HepG2 (cell line): ENCODE measurements around the gene ACVR1B. TPM values are rescaled to one million over a fixed set of nuclear protein-coding genes. Genes with fewer than 3 reads are reported as not detected.

ENCODE experiments used
- AGO2 ChIP-seq: fragments of 200-400 bp; formaldehyde crosslinking; optimal IDR thresholded peaks from 2 replicates; pipeline ENCODE3; 2017; ENCODE audit warnings: mild to moderate bottlenecking, low read depth, low read length, moderate library complexity
- ELF3 ChIP-seq: IDR thresholded peaks from 2 replicates; pipeline ENCODE4 v1.6.1; 2016; ENCODE audit warnings: missing genetic modification reagents, missing compliant biosample characterization
- GABPB1 ChIP-seq: IDR thresholded peaks from 2 replicates; pipeline ENCODE4 v1.6.1; 2016; ENCODE audit warnings: mild to moderate bottlenecking, missing genetic modification reagents, moderate library complexity, missing compliant biosample characterization
- GATAD1 ChIP-seq: IDR thresholded peaks from 2 replicates; pipeline ENCODE4 v1.6.1; 2016; ENCODE audit warnings: missing genetic modification reagents, missing compliant biosample characterization
- GZF1 ChIP-seq: sonication (generic); formaldehyde crosslinking; IDR thresholded peaks from 2 replicates; pipeline ENCODE4 v1.5.1; 2020; ENCODE audit warnings: mild to moderate bottlenecking, missing genetic modification reagents
- MAFK ChIP-seq, 2 experiments: IDR thresholded peaks in 1 of 2; conservative IDR thresholded peaks in 1 of 2; 2 replicates each; pipeline ENCODE4 v1.6.1; 2011; ENCODE audit warnings: improper control_type of control experiment in 2 of 2, low read length in 2 of 2
- NFKBIZ ChIP-seq: IDR thresholded peaks from 2 replicates; pipeline ENCODE4 v1.6.1; 2018; ENCODE audit warnings: missing genetic modification reagents, missing compliant biosample characterization
- PCBP1 ChIP-seq: fragments of 200-400 bp; formaldehyde crosslinking; IDR thresholded peaks from 2 replicates; pipeline ENCODE4 v1.6.1; 2017; ENCODE audit warnings: mild to moderate bottlenecking, low read depth, low read length, borderline replicate concordance
- PHB2 ChIP-seq: fragments of 450-650 bp; IDR thresholded peaks from 2 replicates; pipeline ENCODE4 v1.6.1; 2018; ENCODE audit not compliant: partially characterized antibody
- PLRG1 ChIP-seq: fragments of 450-650 bp; conservative IDR thresholded peaks from 2 replicates; pipeline ENCODE4 v1.6.1; 2016
- PTBP1 ChIP-seq: fragments of 200-400 bp; formaldehyde crosslinking; IDR thresholded peaks from 2 replicates; pipeline ENCODE4 v1.6.1; 2018; ENCODE audit warnings: low read length, low read depth; ENCODE audit not compliant: poor library complexity, severe bottlenecking
- SKI ChIP-seq: fragments of 450-650 bp; IDR thresholded peaks from one replicate; pipeline ENCODE4 v1.6.1; 2018; ENCODE audit warnings: mild to moderate bottlenecking; ENCODE audit not compliant: partially characterized antibody
- WIZ ChIP-seq: sonication (generic); formaldehyde crosslinking; IDR thresholded peaks from 2 replicates; pipeline ENCODE4 v1.5.1; 2020; ENCODE audit warnings: mild to moderate bottlenecking, missing genetic modification reagents
- YY1 ChIP-seq: IDR thresholded peaks from 2 replicates; pipeline ENCODE4 v1.6.1; 2011; ENCODE audit warnings: low read length, low read depth, moderate library complexity, mild to moderate bottlenecking; ENCODE audit not compliant: insufficient read depth, insufficient replicate concordance
- ZBTB21 ChIP-seq: sonication (generic); formaldehyde crosslinking; IDR thresholded peaks from 2 replicates; pipeline ENCODE4 v1.4.0; 2020; ENCODE audit warnings: missing genetic modification reagents
- ZMYM2 ChIP-seq: sonication (generic); formaldehyde crosslinking; IDR thresholded peaks from 2 replicates; pipeline ENCODE4 v1.8.0; 2022; ENCODE audit warnings: mild to moderate bottlenecking, missing genetic modification reagents
- ZNF235 ChIP-seq: sonication (generic); formaldehyde crosslinking; IDR thresholded peaks from 2 replicates; pipeline ENCODE4 v1.8.1; 2023; ENCODE audit warnings: mild to moderate bottlenecking, missing genetic modification reagents, borderline replicate concordance
- ZNF256 ChIP-seq: sonication (generic); formaldehyde crosslinking; conservative IDR thresholded peaks from 2 replicates; pipeline ENCODE4 v1.4.0; 2020; ENCODE audit warnings: missing genetic modification reagents
- ZNF296 ChIP-seq: sonication (generic); formaldehyde crosslinking; conservative IDR thresholded peaks from 2 replicates; pipeline ENCODE4 v1.5.0; 2020; ENCODE audit warnings: mild to moderate bottlenecking, missing genetic modification reagents
- ZNF446 ChIP-seq: sonication (generic); formaldehyde crosslinking; IDR thresholded peaks from 2 replicates; pipeline ENCODE4 v1.5.0; 2020; ENCODE audit warnings: mild to moderate bottlenecking, missing genetic modification reagents
- ZNF775 ChIP-seq: sonication (generic); formaldehyde crosslinking; IDR thresholded peaks from 2 replicates; pipeline ENCODE4 v1.4.0; 2020; ENCODE audit warnings: missing genetic modification reagents, mild to moderate bottlenecking, moderate library complexity, borderline replicate concordance
- polyA plus RNA-seq, 8 experiments: library from polyadenylated mRNA; depleted of rRNA in 3 of 8; stranded (reverse) in 7 of 8; unstranded in 1 of 8; fragments of >200 nt; fragmentation: Illumina TruSeq in 4 of 8; extraction: Trizol in 4 of 8; gene quantifications; 2 replicates each; pipeline versions ENCODE4 v1.2.1 to v1.2.3, GENCODE V29; 2011 to 2016; ENCODE audit warnings: low read depth in 4 of 8, missing spikeins in 1 of 8, mixed read lengths in 1 of 8; ENCODE audit not compliant: insufficient read depth in 1 of 8
- total RNA-seq, 5 experiments: library from RNA; depleted of rRNA; stranded (reverse); fragments of >200 nt; fragmentation: Illumina TruSeq; extraction: Trizol; gene quantifications; 2 replicates each; pipeline ENCODE4 v1.2.3, GENCODE V29; 2016; ENCODE audit warnings: low read depth in 1 of 5
- TF ChIP-seq, protein P1 (sequence below): IDR thresholded peaks from 2 replicates; pipeline ENCODE4 v1.6.1; 2016; ENCODE audit warnings: low read depth, control low read depth
- TF ChIP-seq, protein P2 (sequence below): sonication (generic); formaldehyde crosslinking; IDR thresholded peaks from 2 replicates; pipeline ENCODE4 v1.4.0; 2020; ENCODE audit warnings: missing genetic modification reagents
- TF ChIP-seq, protein P3 (sequence below): sonication (generic); formaldehyde crosslinking; IDR thresholded peaks from 2 replicates; pipeline ENCODE4 v1.5.0; 2020; ENCODE audit warnings: missing genetic modification reagents
- TF ChIP-seq, protein P4 (sequence below): sonication (generic); formaldehyde crosslinking; IDR thresholded peaks from 2 replicates; pipeline ENCODE4 v1.5.1; 2020; ENCODE audit warnings: missing genetic modification reagents, mild to moderate bottlenecking, borderline replicate concordance

Gene ACVR1B
- total and polyA plus RNA-seq, 2 of the 13 experiments (the other 11 are each of a cell fraction or from before 2014, with no cell fraction given) = 8.9 to 12.1 TPM

DNA sequence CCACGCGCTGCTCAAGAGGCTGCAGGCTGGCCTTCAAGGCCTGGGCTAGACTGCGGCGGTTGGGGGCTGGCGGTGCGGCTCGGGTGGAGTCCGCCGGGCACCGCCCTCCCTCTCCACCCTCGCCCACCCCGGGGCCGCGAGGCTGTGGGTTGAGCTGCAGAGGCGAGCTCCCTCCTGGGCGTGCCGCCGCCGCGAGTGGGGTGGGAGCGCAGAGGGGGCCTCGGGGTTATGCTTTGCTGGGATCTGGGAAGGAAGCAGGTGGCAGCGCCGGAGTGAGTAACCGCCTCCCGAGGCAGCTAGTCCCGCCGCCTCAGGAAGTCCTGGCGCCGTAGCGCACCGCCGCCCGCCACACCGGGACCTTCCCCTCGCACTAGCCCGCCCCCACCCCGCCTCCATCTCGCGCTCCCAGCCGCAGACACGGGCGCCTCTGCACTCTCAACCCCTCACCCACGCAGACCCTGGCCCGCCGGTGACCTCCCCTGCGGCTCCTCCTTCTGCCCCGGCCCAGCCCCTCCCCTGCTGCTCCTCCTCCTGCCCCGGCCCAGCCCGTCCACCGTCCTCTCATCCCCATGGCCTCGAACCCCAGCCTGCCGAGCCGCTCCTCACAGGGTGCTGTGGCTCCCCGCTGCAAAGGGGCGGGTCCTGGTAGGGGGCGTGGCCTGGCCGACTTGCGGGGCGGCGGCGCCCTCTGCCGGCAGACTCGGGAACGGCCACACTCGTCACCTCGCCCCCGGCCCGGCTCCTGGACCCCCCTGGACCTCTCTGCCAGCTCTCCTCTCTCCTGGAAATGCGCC is 71.9 kb downstream of the ACVR1B start (continued):
- TF ChIP-seq, protein P1, sequence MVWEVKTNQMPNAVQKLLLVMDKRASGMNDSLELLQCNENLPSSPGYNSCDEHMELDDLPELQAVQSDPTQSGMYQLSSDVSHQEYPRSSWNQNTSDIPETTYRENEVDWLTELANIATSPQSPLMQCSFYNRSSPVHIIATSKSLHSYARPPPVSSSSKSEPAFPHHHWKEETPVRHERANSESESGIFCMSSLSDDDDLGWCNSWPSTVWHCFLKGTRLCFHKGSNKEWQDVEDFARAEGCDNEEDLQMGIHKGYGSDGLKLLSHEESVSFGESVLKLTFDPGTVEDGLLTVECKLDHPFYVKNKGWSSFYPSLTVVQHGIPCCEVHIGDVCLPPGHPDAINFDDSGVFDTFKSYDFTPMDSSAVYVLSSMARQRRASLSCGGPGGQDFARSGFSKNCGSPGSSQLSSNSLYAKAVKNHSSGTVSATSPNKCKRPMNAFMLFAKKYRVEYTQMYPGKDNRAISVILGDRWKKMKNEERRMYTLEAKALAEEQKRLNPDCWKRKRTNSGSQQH (CRISPR knock-in tag) = no peak
- no peak for TF ChIP-seq PLRG1
- TF ChIP-seq GABPB1 (CRISPR knock-in tag) = peak; percentile 64; the same call in 1 of the 2 replicates
- no peak for TF ChIP-seq PTBP1
- TF ChIP-seq, protein P2, sequence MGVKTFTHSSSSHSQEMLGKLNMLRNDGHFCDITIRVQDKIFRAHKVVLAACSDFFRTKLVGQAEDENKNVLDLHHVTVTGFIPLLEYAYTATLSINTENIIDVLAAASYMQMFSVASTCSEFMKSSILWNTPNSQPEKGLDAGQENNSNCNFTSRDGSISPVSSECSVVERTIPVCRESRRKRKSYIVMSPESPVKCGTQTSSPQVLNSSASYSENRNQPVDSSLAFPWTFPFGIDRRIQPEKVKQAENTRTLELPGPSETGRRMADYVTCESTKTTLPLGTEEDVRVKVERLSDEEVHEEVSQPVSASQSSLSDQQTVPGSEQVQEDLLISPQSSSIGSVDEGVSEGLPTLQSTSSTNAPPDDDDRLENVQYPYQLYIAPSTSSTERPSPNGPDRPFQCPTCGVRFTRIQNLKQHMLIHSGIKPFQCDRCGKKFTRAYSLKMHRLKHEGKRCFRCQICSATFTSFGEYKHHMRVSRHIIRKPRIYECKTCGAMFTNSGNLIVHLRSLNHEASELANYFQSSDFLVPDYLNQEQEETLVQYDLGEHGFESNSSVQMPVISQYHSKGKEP (CRISPR knock-in tag) = no peak
- no peak for TF ChIP-seq ZNF296 (CRISPR knock-in tag)
- TF ChIP-seq GATAD1 (CRISPR knock-in tag) = 0 out of 2 replicates have a peak, but pooled peaks have one; percentile 21
- no peak for TF ChIP-seq AGO2
- TF ChIP-seq ZMYM2 (CRISPR knock-in tag) = peak; percentile 35; the same call in 1 of the 2 replicates
- TF ChIP-seq PCBP1 = no peak
- TF ChIP-seq, protein P3, sequence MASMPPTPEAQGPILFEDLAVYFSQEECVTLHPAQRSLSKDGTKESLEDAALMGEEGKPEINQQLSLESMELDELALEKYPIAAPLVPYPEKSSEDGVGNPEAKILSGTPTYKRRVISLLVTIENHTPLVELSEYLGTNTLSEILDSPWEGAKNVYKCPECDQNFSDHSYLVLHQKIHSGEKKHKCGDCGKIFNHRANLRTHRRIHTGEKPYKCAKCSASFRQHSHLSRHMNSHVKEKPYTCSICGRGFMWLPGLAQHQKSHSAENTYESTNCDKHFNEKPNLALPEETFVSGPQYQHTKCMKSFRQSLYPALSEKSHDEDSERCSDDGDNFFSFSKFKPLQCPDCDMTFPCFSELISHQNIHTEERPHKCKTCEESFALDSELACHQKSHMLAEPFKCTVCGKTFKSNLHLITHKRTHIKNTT (CRISPR knock-in tag) = no peak
- no peak for TF ChIP-seq ZNF235 (CRISPR knock-in tag)
- no peak for TF ChIP-seq PHB2
- TF ChIP-seq ZNF256 (CRISPR knock-in tag) = no peak
- no peak for TF ChIP-seq ZBTB21
- TF ChIP-seq MAFK (conservative IDR thresholded peaks at IDR 0.05 in 1 of 2, IDR thresholded peaks at IDR 0.05 in 1 of 2; ENCODE audit: low read length in 2 of 2) = no peak
- TF ChIP-seq NFKBIZ (CRISPR knock-in tag) = no peak
- peak; percentile 27 for TF ChIP-seq SKI
- no peak for TF ChIP-seq GZF1 (CRISPR knock-in tag)
- TF ChIP-seq, protein P4, sequence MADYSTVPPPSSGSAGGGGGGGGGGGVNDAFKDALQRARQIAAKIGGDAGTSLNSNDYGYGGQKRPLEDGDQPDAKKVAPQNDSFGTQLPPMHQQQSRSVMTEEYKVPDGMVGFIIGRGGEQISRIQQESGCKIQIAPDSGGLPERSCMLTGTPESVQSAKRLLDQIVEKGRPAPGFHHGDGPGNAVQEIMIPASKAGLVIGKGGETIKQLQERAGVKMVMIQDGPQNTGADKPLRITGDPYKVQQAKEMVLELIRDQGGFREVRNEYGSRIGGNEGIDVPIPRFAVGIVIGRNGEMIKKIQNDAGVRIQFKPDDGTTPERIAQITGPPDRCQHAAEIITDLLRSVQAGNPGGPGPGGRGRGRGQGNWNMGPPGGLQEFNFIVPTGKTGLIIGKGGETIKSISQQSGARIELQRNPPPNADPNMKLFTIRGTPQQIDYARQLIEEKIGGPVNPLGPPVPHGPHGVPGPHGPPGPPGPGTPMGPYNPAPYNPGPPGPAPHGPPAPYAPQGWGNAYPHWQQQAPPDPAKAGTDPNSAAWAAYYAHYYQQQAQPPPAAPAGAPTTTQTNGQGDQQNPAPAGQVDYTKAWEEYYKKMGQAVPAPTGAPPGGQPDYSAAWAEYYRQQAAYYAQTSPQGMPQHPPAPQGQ = no peak
- TF ChIP-seq ELF3 = no peak
- TF ChIP-seq YY1 = peak; percentile 73
- no peak for TF ChIP-seq ZNF775
- no peak for TF ChIP-seq WIZ (CRISPR knock-in tag)
- no peak for TF ChIP-seq ZNF446 (CRISPR knock-in tag)
